HepG2 (cell line): ENCODE measurements around the gene IQCE. TPM values are rescaled to one million over a fixed set of nuclear protein-coding genes. Genes with fewer than 3 reads are reported as not detected.
A peak's percentile ranks its signal among the peaks of the same experiment; 100 is the strongest.

Experiments used
- AHR ChIP-seq: IDR thresholded peaks from 2 replicates; pipeline ENCODE4 v1.6.1; 2018; ENCODE audit warnings: missing genetic modification reagents, missing compliant biosample characterization
- CBX1 ChIP-seq: IDR thresholded peaks from one replicate; pipeline ENCODE4 v1.6.1; 2016; ENCODE audit warnings: antibody characterized with exemption, low read depth
- ETV5 ChIP-seq: IDR thresholded peaks from 2 replicates; pipeline ENCODE4 v1.6.1; 2018; ENCODE audit warnings: missing biosample characterization, missing genetic modification reagents, inconsistent platforms, borderline replicate concordance
- EZH2 ChIP-seq: conservative IDR thresholded peaks from 2 replicates; pipeline ENCODE4 v1.6.1; 2012; ENCODE audit warnings: mild to moderate bottlenecking, low read depth, low read length, moderate library complexity
- JDP2 ChIP-seq: sonication (generic); formaldehyde crosslinking; IDR thresholded peaks from 2 replicates; pipeline ENCODE4 v1.8.1; 2022; ENCODE audit warnings: missing genetic modification reagents, borderline replicate concordance
- KMT2B ChIP-seq: IDR thresholded peaks from 2 replicates; pipeline ENCODE4 v1.6.1; 2016; ENCODE audit warnings: missing genetic modification reagents, missing compliant biosample characterization
- NBN ChIP-seq: fragments of 450-650 bp; conservative IDR thresholded peaks from 2 replicates; pipeline ENCODE4 v1.6.1; 2017
- NFRKB ChIP-seq: fragments of 450-650 bp; IDR thresholded peaks from 2 replicates; pipeline ENCODE4 v1.6.1; 2017
- PLSCR1 ChIP-seq: sonication (generic); formaldehyde crosslinking; IDR thresholded peaks from 2 replicates; pipeline ENCODE4 v1.5.0; 2020; ENCODE audit warnings: missing genetic modification reagents, mild to moderate bottlenecking, borderline replicate concordance
- PTBP1 ChIP-seq: fragments of 200-400 bp; formaldehyde crosslinking; IDR thresholded peaks from 2 replicates; pipeline ENCODE4 v1.6.1; 2018; ENCODE audit warnings: low read length, low read depth; ENCODE audit not compliant: poor library complexity, severe bottlenecking
- SNAI1 ChIP-seq: sonication (generic); formaldehyde crosslinking; IDR thresholded peaks from 2 replicates; pipeline ENCODE4 v1.5.0; 2020; ENCODE audit warnings: mild to moderate bottlenecking, missing genetic modification reagents, borderline replicate concordance
- SOX6 ChIP-seq, 2 experiments: fragments of 450-650 bp in 1 of 2; sonication (generic) in 1 of 2; formaldehyde crosslinking in 1 of 2; IDR thresholded peaks; 2 replicates each; pipeline versions ENCODE4 v1.4.0 to v1.6.1; 2017 to 2020; ENCODE audit warnings: antibody characterized with exemption in 1 of 2, mild to moderate bottlenecking in 1 of 2, missing genetic modification reagents in 1 of 2
- SRF ChIP-seq: IDR thresholded peaks from 2 replicates; pipeline ENCODE4 v1.6.1; 2011; ENCODE audit warnings: mild to moderate bottlenecking, low read depth, low read length, moderate library complexity
- SRY ChIP-seq: sonication (generic); formaldehyde crosslinking; IDR thresholded peaks from 2 replicates; pipeline ENCODE4 v1.8.0; 2022; ENCODE audit warnings: mild to moderate bottlenecking, missing genetic modification reagents
- SUZ12 ChIP-seq: fragments of 150-350 bp; IDR thresholded peaks from 2 replicates; pipeline ENCODE4 v1.6.1; 2014; ENCODE audit warnings: low read depth, low read length
- ZBTB46 ChIP-seq: sonication (generic); formaldehyde crosslinking; IDR thresholded peaks from 2 replicates; pipeline ENCODE4 v1.4.0; 2020; ENCODE audit warnings: mild to moderate bottlenecking, missing genetic modification reagents, borderline replicate concordance
- ZEB1 ChIP-seq: IDR thresholded peaks from 2 replicates; pipeline ENCODE4 v1.6.1; 2012; ENCODE audit warnings: mild to moderate bottlenecking, low read depth, inconsistent platforms; ENCODE audit not compliant: insufficient replicate concordance
- ZNF180 ChIP-seq: sonication (generic); formaldehyde crosslinking; IDR thresholded peaks from 2 replicates; pipeline ENCODE4 v1.4.0; 2020; ENCODE audit warnings: low read depth, missing genetic modification reagents, borderline replicate concordance
- ZNF232 ChIP-seq: sonication (generic); formaldehyde crosslinking; IDR thresholded peaks from 2 replicates; pipeline ENCODE4 v1.4.0; 2020; ENCODE audit warnings: missing genetic modification reagents, borderline replicate concordance
- ZNF337 ChIP-seq: sonication (generic); formaldehyde crosslinking; IDR thresholded peaks from 2 replicates; pipeline ENCODE4 v1.5.1; 2020; ENCODE audit warnings: missing genetic modification reagents, low read depth, mild to moderate bottlenecking, borderline replicate concordance
- ZNF75D ChIP-seq: sonication (generic); formaldehyde crosslinking; IDR thresholded peaks from 2 replicates; pipeline ENCODE4 v1.8.1; 2023; ENCODE audit warnings: missing genetic modification reagents, mild to moderate bottlenecking, borderline replicate concordance
- ZNF788 ChIP-seq: sonication (generic); formaldehyde crosslinking; IDR thresholded peaks from 2 replicates; pipeline ENCODE4 v1.5.0; 2020; ENCODE audit warnings: mild to moderate bottlenecking, missing genetic modification reagents, borderline replicate concordance
- ZNF816 ChIP-seq: sonication (generic); formaldehyde crosslinking; IDR thresholded peaks from 2 replicates; pipeline ENCODE4 v1.8.0; 2022; ENCODE audit warnings: missing genetic modification reagents, mild to moderate bottlenecking, borderline replicate concordance
- polyA plus RNA-seq, 8 experiments: library from polyadenylated mRNA; depleted of rRNA in 3 of 8; stranded (reverse) in 7 of 8; unstranded in 1 of 8; fragments of >200 nt; fragmentation: Illumina TruSeq in 4 of 8; extraction: Trizol in 4 of 8; gene quantifications; 2 replicates each; pipeline versions ENCODE4 v1.2.1 to v1.2.3, GENCODE V29; 2011 to 2016; ENCODE audit warnings: low read depth in 4 of 8, missing spikeins in 1 of 8, mixed read lengths in 1 of 8; ENCODE audit not compliant: insufficient read depth in 1 of 8
- total RNA-seq, 5 experiments: library from RNA; depleted of rRNA; stranded (reverse); fragments of >200 nt; fragmentation: Illumina TruSeq; extraction: Trizol; gene quantifications; 2 replicates each; pipeline ENCODE4 v1.2.3, GENCODE V29; 2016; ENCODE audit warnings: low read depth in 1 of 5
- TF ChIP-seq, protein P1 (sequence below): sonication (generic); formaldehyde crosslinking; IDR thresholded peaks from 2 replicates; pipeline ENCODE4 v1.8.0; 2022; ENCODE audit warnings: missing genetic modification reagents, mild to moderate bottlenecking, borderline replicate concordance
- TF ChIP-seq, protein P2 (sequence below): sonication (generic); formaldehyde crosslinking; IDR thresholded peaks from 2 replicates; pipeline ENCODE4 v1.5.1; 2020; ENCODE audit warnings: missing genetic modification reagents, mild to moderate bottlenecking, borderline replicate concordance

Gene IQCE
- total and polyA plus RNA-seq, 2 of the 13 experiments (the other 11 are each of a cell fraction or from before 2014, with no cell fraction given), result 1.5 to 2.5 TPM

DNA sequence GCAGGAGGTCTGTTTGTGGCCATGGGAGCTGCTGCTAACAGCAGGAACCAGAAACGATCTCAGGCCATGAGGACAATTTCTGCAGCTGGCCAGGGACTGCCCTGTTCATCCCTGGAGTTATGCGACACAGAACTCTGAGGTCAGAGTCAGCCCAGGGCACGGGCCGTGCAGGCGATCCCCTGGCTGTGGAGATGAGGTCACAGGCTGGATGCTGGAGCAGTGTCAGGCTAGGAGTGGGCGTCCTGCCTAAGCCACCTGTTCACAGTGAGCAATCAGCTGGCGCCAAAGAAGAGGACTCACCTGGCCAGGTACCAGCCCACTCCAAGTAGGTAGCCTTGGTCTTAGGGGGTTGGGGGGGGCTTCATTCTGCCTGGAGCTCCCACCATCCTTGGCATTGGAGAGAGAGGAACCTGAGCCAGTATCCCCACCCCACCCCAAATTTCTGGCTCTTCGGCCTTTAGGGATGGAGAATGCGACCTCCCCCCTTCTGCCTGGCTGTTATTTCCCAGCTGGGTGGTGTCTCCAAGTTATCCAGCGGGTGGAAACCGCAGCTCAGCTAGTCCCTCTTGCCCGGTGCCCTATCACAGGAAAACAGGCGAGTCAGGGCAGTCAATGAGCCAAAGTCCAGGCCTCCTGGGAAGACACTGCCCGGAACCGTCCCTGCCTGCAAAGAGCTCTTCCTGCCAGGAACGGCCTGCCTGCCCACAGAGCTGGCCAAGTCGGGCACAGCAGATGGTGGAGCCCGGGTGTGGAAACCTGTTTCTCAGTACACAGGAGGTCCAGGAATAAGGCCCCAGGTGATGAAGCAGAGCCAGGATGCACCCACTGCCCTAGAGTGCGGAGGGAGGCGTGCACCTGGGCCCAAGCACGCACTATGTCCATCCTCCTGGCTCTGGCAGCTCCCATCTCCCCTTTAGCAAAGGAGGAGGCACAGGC, 71.2 kb downstream of the IQCE start (continued):
- TF ChIP-seq SRY (CRISPR knock-in tag) (no peak), NBN (no peak), ZNF337 (CRISPR knock-in tag) (no peak), SOX6 (IDR thresholded peaks at IDR 0.05) (no peak), SOX6 (CRISPR knock-in tag; IDR thresholded peaks at IDR 0.05) (peak; percentile 29; the same call in 1 of the 2 replicates), PTBP1 (no peak), SRF (no peak), ETV5 (CRISPR knock-in tag) (peak; percentile 73; the same call in 1 of the 2 replicates), EZH2 (no peak), ZNF788 (CRISPR knock-in tag) (peak; percentile 73; the same call in 1 of the 2 replicates), JDP2 (CRISPR knock-in tag) (no peak), AHR (CRISPR knock-in tag) (no peak; the same call in 1 of the 2 replicates), ZNF816 (CRISPR knock-in tag) (no peak), NFRKB (no peak), KMT2B (no peak), ZBTB46 (no peak), ZNF232 (CRISPR knock-in tag) (no peak), ZEB1 (no peak), PLSCR1 (CRISPR knock-in tag) (no peak), ZNF180 (CRISPR knock-in tag) (no peak), CBX1 (no peak), SNAI1 (CRISPR knock-in tag) (no peak), SUZ12 (no peak), ZNF75D (CRISPR knock-in tag) (no peak)
- TF ChIP-seq, protein P1, sequence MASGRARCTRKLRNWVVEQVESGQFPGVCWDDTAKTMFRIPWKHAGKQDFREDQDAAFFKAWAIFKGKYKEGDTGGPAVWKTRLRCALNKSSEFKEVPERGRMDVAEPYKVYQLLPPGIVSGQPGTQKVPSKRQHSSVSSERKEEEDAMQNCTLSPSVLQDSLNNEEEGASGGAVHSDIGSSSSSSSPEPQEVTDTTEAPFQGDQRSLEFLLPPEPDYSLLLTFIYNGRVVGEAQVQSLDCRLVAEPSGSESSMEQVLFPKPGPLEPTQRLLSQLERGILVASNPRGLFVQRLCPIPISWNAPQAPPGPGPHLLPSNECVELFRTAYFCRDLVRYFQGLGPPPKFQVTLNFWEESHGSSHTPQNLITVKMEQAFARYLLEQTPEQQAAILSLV, result no peak
- TF ChIP-seq, protein P2, sequence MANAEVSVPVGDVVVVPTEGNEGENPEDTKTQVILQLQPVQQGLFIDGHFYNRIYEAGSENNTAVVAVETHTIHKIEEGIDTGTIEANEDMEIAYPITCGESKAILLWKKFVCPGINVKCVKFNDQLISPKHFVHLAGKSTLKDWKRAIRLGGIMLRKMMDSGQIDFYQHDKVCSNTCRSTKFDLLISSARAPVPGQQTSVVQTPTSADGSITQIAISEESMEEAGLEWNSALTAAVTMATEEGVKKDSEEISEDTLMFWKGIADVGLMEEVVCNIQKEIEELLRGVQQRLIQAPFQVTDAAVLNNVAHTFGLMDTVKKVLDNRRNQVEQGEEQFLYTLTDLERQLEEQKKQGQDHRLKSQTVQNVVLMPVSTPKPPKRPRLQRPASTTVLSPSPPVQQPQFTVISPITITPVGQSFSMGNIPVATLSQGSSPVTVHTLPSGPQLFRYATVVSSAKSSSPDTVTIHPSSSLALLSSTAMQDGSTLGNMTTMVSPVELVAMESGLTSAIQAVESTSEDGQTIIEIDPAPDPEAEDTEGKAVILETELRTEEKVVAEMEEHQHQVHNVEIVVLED, result no peak; the same call in 1 of the 2 replicates
